ENCODE measurements around the gene RPL37.
"Not testable (repeated sequence)": the region's sequence is repeated elsewhere in the genome, so short reads cannot be mapped to it uniquely, and the experiment has no call there.

The RPL37 gene

GRCh38 chr5:40832345-40832744 lies 2.7 kb downstream of the RPL37 start:
- DNase-seq, result no peak

GRCh38 chr5:40831346-40832210 lies 3.4 kb downstream of the RPL37 start:
- DNase-seq, result no peak

- DNase-seq, result no peak
Measured at GRCh38 chr5:40829748-40830533, 5.1 kb downstream of the RPL37 start.

DNA sequence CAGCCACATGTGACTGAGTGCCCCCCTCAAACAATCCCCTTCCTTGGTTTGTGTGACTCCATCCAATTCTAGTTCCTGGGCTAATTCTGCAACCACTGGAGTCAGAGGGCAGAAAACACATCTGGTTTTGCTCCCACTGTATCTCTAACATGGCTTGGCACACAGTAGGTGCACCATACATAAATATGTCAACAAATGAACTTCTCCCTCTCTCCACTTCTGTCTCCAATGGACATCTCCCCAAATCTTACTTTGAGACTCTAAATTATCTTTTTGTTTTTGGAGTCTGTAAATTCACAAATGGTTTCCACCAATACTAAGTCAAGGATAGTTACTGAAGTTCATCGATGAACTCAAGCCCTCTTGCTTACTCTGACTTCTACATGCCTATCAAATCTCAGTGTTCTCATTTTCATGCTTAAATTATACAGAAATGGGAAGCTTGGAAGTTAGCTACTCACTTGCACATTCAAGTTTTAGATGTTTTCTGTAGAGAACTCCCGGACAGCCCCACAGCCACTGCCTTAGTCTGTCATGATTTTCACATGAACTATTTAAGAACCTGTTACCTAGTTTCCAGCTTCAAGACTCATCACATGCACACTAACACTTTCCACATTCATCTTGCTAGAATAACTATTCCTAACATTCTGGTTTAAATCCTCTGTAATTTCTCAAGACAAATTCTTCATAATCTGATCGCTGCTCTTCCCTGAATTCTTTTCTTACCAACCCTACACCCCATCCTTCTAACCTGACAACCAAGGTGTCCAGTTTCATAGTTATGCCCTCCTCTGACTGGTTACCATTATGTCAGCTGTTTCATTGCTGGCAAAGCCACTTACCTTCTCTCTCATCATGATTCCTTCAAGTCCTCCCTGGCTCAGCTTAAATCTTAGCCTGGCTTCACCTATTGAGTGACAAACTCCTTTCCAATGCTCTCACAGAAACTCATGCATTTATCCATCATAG lies 6.0 kb downstream of the RPL37 start:
- DNase-seq, result no peak

GRCh38 chr5:40828021-40828631 lies 6.9 kb downstream of the RPL37 start:
- no peak for DNase-seq

DNA sequence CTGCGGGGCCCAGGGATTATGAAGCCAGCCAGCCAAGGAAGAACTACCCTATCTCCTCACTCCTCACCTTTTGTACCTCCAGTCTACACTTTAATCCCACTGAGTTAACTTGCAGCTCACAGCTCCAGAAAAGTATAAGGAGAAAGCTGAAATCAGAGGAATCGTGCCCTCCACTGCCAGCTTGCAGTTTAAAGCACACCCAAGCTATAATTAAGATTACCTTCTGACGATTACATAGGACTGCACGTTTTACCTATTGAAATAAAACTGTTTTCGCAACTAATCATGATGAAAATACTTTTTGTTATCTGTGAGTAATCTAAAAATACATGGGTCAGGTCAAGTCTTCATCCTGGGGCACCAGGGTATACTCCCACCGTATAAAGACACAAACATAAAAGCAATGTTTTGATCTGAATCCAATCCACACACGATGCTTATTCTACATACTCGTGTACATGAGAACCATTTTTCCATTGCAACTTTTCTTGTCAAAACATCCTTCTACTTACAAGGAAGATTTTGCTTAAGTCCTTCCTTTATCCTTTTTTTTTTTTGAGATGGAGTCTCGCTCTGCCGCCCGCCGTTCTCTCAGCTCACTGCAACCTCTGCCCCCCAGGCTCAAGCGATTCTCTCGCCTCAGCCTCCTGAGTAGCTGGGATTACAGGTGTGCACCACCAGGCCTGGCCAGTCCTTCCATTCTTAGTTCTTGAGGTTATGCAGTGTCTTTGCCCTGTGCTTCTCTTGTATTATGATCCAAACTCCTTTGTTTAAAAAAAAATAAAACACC lies 7.6 kb downstream of the RPL37 start:
- no peak for DNase-seq

DNA sequence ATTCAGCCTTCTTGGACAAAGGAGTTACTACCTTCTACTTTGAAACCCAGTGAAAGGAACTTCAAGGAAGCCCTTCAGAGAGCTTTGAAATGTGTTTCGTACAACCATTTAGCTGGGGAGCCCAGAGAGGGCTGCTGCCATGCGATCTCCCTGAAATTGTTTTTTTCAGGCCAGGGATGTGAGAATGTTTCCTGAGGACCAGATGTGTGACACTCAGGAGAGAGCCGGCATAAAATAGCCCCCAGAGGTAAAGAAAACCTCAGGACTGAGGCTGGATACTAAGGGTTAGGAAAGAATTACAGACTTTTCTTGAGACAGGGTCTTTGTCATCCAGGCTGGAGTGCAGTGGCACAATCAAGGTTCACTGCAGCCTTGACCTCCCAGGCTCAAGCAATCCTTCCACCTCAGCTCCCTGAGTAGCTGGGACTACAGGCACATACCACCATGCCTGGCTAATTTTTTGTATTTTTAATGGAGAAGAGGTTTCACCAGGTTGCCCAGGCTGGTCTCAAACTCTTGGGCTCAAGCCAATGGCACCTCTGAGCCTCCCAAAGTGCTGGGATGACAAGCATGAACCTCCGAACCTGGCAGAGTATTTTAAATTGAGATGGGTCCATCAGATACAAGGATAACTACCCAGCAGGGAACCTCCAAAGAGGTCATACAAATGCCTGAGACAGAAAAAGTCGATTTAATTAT lies 8.4 kb downstream of the RPL37 start:
- DNase-seq, result no peak

DNA sequence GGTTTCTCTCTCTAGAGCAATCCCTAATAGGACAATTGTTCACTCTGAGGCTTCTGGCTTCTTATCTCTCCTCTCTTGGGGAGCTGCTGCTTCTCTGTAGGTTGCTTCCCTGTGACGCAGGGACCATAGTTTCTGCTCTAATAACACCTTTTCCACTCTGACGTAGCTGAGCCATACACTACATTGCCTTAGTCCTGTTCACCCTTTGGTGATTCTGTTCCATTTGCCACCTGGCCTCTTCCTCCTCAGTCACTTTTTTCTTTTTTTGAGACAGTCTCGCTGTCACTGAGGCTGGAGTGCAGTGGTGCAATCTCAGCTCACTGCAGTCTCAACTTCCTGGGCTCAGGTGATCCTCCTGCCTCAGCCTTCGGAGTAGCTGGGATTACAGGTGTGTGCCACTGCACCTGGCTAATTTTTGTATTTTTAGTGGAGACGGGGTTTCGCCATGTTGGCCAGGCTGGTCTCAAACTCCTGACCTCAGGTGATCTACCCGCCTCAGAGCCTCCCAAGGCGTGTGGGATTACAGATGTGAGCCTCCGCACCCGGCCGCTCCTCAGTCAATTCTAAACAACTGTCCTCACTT lies 9.5 kb downstream of the RPL37 start:
- not testable (repeated sequence) for DNase-seq

DNA sequence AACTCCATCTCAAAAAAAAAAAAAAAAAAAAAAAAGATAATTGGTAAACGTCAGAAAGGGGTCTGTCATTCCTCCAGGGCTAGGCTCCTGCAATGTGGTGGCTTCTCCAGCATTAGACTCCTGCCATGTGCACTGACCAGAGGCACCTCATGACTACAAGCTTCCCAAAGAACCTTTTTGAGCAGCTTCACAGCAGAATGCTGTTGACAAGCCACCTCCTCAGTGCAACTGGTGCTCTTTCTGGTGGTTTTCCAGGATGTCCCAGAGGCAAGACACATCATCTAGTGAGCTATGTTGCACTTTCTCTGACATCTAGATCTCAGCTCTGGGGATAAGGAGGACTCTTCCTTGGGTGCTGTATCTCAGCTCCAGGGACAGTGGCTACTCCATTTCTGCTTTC lies 11.6 kb downstream of the RPL37 start:
- DNase-seq, result no peak

DNA sequence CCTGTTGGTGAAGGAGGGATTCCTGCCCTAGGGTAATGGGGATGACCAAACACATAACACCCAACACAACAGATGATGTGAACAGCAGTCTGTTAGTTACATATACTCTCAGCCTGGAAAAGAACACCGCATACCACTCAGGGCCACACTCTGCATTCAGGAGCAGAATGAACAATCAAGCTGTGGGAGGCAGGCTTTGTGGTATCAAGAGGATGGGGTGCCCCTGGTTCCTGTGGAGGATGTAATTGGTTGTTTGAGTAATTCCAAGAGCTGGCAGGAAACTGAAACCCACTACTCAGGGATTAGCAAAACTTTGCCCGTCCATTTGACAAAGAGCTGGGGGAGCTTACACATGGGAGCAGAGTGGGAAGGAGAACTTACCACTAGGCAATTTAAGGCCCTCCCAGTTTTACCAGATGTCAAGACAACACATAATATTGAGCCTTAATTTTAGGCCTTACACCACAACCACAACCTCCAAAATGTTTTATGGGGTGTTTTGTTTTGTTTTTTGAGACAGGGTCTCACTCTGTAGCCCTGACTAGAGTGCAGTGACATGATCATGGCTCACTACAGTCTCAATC lies 21.2 kb downstream of the RPL37 start:
- DNase-seq, result no peak

DNA sequence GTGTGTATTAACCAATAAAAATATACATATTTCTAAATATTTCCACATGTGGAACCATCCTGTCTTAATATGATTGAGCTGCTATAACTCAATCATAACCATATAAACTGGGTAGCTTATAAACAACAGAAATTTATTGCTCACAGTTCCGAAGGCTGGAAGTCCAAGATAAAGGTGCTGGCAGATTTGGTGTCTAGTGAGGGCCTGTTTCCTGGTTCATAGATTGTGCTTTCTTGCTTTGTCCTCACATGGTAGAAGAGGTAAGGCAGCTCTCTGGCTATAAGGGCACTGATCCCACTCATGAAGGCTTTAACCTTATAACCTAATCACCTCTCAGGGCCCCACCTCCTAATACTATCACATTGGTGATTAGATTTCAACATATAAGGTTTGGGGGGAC lies 22.9 kb downstream of the RPL37 start:
- no peak for DNase-seq

DNA sequence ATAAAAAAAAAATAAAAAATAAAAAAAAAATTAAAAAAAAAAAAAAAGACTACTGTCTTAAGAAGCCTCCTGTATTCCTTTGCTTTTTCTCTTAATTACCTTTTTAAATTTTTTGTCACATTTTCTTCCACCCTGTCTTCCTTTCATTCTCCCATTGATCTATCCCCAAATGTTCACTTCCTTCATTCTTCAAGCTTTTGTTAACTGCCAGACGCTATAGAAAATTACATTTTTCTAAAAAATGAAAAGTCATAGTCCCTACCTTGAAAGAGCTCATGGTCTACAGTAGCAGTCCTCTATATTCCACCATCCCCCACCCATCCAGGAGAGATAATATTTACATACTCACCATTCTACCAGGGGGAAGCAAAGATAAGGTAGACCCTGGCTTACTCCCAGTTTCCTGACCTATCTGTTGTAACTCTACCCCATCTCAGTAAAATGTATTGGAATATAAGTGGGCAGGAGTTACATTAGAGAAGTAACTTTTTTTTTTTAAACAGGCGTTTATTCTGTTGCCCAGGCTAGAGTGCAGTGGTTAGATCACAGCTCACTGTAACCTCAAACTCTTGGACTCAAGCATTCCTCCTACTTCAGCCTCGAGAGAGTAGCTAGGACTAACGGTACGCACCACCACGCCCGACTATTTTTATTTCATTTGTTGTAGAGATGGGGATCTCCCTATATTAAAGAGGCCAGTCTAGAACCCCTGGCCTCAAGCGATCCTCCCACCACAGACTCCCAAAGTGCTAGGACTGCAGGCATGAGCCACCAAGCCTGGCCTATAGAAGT lies 33.1 kb downstream of the RPL37 start:
- DNase-seq, result no peak

- no peak for DNase-seq
Measured at GRCh38 chr5:40799258-40799657, 35.8 kb downstream of the RPL37 start.

GRCh38 chr5:40798801-40799210 lies 36.2 kb downstream of the RPL37 start:
- no peak for DNase-seq

DNA sequence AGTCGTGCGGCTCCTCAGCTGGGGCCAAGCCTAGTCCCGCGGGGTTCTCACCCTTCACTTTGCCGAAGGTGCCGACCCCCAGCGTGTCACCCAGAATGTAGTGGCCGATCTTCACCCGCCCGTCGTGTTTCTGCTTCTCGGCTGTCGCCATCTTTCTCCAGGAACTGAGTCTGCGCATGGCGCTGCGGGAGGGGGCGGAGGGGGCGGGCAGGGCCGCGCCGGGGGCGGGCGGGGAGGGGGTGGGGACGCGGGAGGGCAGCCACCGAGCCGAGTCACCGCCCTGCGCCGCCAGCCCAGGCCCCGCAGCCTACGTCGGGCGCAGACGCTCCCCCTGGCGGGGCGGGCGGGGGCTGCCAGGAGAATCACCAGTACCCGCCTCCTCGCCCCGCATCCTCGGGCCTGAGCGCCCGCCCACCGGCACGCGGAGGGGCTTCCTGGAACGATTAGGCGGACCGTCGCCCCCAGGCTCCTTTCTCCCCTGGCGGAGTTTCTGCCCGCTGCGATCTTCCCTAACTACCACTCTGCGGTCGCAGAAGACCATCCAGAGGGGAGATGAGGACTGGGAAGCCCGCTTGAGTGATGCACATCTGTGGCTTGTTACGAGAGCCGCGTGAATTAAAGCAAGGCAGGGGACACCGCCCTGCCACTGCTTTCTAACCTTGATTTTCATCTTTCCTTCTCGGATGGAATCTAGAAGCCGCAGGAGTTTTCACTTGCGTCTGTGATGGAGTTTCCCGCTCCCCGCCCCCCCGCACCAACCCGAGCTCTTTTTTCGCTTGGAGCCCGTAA lies 36.8 kb downstream of the RPL37 start, which contains the start of gene PRKAA1:
TSS of gene PRKAA1 (minus strand) at position 363 of the 789 bp plus-strand sequence. CDS start at position 178, 185 bp downstream.
- DNase-seq, result peak; percentile 80 to 81

GRCh38 chr5:40797273-40798011 lies 37.6 kb downstream of the RPL37 start:
- DNase-seq, result peak in 1 of 2 experiments; percentile 12

- DNase-seq, result no peak
Measured at GRCh38 chr5:40796487-40796889, 38.5 kb downstream of the RPL37 start.
